Measurements from ENCODE around the gene RASSF7.

Gene RASSF7

DNA sequence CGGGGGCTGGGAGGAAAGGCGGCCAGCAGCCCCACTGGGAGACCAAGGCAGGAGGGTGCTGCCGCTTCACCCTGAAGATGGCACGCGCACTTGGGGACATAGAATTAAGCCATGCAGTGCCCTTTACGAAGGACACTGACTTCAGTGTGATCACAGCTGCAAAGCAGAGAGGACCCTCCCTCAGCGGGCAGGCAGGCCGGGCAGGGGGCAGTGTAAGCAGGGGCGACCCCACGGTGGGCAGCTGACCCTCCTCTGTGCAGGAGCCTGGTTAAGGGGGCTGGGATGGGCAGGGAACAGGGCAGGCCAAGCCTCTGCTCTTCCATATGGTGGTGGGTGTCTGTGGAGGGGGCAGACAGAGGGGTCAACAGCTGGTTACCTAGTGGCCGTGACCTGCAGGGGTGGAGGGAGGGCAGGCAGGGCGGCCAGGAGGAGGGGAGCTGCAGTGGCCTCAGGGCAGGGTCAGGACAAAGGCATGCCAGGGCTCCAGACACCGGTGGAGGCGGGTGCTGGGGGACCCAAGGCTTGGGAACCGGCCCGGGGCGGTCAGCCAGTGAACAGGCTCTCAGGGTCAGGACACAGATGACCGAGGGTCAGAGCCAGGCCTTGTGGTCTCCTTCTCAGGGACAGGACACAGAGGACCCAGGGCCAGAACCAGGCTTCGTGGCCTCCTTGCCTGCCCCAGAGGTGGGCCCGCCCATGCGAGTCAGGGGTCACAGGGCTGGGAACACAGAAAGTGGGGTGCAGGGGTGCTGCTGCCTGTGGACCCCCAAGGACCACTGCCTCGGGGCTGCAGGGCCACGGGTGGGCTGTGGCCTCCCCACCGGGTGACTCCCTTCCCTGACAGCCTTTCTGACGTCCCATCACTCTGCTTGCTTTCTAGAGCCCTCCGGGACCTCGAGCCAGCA, 7.4 kb upstream of the RASSF7 start:
- DNase-seq = no peak

DNA sequence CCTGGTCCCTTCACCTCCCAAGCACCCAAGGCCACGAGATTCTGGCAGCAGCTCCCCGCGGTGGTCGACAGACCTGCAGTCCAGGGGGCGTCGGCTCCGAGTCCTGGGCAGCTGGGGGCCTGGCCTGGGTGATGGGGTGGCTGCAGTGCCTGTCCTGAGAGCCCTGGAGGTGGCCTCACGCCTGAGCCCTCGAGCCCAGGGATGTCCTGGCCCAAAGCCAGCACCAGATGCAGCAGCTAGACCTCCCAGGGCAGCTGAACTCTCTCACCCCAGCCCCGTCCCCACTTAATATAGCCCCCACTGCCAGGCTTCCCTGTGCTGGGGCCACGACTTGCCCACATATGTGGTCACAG, 6.8 kb upstream of the RASSF7 start:
- no peak for DNase-seq

DNA sequence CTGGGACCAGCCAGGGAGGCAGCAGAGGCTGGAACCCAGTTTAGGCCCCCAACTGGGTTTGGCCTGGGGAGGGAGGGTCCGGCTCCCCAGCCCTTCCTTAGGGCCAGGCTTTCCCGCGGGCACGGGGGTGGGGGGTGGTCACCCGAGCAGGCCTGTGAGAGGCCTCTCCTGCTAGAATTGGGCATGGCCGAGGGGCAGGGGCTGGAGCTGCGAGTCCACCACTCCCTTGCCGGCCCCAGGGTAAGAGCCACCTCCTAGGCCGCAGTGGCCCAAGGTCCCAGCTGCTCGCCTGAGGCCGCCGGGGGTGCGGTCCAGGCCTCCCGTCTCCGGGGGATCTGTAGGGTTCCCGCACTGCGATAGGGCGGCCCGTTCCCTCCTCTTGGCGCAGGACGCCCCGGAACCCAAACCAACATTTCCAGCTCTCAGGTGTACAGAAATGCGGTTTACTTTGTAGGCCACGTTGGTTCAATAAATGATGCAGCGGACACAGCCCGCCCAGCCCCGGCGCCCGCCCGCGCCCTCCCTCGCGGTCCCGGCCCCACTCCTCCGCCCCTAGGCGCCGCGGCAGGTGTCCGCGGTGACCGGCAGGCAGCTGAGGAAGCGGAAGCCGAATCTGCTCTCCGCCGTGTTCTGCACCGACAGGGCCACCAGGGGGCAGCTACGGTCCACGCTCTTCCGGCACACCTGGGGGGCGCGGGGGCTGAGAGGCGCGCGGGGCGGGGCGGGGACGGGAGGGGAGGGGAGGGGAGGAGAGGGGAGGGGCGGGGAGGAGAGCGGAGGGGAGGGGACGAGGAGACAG, 6.1 kb upstream of the RASSF7 start:
- DNase-seq = peak; percentile 23

DNA sequence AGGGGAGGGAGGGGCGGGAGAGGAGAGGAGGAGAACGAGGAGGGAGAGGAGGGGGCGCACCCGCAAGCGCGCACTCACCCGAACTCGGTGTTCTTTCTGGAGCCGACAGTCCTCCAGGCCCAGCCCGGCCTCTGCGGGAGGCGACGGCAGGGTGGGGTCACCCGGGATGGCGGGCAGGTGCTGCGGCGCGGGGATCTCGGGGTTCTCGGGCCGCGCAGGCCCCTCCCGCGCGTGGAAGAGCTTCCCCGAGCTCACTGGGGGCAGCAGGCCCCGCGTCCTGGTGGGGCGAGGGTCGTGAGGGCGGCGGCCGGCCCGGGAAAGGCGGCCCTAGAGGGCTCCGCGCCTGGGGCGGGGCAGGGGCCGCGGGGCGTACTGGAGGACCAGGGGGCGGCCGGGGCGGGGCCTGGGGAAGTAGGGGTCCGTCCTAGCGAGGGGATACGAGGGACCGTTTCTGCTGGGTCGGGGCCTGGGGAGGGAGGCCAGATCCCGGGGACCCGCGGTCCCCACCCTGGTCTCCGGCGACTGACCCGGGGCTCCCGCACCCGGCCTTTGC, 5.5 kb upstream of the RASSF7 start:
- DNase-seq = no peak

- DNase-seq = no peak
Observed at GRCh38 chr11:555780-556661, 4.7 kb upstream of the RASSF7 start.

GRCh38 chr11:556662-557256, 4.0 kb upstream of the RASSF7 start:
- no peak for DNase-seq

DNA sequence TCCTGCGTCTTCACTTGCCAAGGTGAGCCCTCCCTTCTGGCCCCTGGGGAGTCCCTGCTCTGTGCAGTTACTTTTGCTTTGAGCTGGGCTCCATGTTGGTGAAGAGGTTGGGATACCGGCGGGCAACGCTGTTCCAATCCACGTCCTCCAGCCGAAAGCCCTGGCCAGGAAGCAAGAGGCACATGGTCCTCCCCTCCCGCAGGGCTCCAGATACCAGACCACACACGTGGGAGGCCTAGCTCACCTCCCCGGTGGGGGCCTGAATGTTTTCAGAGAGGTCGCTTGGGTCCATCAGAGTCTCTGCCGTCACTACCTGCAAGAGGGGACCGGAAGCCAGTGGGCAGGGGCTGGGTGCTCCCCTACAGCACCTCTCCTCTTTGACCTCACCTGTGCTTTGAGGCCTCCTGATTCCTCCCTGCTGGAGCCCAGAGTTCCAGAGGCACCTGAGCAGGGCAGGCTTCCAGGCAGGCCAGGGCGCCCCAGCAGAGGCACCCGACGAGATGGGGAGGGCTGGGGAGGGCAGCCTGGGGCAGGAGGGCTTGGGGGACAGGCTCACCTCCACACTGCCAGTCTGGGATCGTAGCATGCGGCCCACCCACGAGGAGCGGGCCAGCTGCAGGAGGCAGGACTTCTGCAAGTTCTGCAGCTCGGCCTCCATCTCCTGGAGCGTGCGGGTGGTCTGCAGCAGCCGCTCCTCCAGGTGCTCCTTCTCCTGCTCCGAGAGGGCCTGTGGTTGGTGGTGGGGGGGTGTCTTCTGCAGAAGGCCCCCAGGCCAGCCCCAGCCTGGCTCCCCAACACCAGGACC, 3.2 kb upstream of the RASSF7 start:
- no peak for DNase-seq

DNA sequence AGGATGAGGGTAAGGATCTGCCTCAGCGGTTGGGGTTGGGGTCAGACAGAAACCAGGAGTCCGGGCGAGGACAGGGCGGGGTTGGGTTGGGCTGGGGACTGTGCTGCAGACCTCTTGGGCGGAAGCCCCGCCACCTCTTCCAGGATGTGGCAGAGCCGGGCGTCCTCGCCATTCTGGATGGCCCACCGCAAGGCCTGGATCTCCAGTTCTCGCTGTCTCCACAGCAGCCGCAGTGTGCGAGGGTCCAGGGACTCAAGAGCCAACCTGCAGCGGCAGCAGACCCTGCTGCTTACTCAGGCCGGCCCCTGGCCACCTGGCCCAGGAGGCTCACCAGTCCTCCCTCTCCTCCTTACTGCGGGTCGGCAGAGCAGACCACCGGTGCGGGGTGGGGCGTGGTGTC, 2.3 kb upstream of the RASSF7 start:
- DNase-seq = no peak

GRCh38 chr11:559020-559620, 1.6 kb upstream of the RASSF7 start:
- no peak for DNase-seq

- no peak for DNase-seq
Observed at GRCh38 chr11:559712-560304, 962 bp upstream of the RASSF7 start.

GRCh38 chr11:561148-562003, 606 bp downstream of the RASSF7 start:
- DNase-seq = no peak

DNA sequence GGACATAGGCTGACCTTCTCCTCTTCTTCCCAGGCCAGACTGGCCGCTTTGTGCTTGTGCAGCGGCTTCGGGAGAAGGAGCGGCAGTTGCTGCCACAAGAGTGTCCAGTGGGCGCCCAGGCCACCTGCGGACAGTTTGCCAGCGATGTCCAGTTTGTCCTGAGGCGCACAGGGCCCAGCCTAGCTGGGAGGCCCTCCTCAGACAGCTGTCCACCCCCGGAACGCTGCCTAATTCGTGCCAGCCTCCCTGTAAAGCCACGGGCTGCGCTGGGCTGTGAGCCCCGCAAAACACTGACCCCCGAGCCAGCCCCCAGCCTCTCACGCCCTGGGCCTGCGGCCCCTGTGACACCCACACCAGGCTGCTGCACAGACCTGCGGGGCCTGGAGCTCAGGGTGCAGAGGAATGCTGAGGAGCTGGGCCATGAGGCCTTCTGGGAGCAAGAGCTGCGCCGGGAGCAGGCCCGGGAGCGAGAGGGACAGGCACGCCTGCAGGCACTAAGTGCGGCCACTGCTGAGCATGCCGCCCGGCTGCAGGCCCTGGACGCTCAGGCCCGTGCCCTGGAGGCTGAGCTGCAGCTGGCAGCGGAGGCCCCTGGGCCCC, 1.4 kb downstream of the RASSF7 start:
- no peak for DNase-seq

DNA sequence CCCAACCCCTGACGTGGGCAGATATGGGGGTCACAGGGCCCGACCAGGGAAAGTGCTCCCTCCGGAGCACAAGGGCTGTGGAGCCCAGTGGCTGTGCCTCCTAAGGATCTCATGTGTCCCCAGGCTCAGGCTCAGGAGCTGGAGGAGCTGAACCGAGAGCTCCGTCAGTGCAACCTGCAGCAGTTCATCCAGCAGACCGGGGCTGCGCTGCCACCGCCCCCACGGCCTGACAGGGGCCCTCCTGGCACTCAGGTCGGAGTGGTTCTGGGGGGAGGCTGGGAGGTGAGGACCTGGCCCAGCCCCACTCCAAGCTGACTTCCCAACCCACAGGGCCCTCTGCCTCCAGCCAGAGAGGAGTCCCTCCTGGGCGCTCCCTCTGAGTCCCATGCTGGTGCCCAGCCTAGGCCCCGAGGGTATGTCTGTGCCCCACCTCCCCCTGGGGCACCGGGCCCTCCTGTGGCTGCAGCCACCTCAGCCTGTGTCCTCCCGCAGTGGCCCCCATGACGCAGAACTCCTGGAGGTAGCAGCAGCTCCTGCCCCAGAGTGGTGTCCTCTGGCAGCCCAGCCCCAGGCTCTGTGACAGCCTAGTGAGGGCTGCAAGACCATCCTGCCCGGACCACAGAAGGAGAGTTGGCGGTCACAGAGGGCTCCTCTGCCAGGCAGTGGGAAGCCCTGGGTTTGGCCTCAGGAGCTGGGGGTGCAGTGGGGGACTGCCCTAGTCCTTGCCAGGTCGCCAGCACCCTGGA, 2.5 kb downstream of the RASSF7 start:
- no peak for DNase-seq

DNA sequence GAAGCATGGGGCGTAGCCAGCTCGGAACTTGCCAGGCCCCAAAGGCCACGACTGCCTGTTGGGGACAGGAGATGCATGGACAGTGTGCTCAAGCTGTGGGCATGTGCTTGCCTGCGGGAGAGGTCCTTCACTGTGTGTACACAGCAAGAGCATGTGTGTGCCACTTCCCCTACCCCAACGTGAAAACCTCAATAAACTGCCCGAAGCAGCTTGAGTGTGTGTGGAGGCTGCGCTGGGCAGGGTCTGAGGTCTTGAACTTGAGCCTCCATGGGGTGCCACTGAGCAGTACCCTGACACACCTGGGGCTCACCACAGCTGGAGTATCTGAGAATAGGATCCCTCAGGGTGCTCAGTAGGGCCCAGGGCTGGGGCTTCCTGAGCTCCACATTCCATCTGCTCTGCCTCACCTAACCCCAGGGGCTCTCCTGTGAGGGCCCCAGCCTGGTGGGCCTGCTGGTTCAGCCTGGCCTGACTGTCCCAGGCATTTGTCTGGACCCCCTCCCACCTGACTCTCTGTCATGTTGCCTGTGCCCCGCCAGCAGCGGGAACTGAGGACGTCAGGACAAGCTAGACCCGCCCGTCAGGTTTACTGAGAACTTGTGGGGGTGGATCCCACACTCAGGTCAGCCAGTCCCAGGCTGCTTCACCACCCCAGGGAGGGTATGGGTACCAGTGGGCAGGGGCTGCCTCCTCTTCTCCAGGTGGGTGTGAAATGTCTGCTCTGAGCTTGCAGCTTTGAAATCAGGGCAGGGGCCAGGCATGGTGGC, 3.2 kb downstream of the RASSF7 start:
- no peak for DNase-seq

DNA sequence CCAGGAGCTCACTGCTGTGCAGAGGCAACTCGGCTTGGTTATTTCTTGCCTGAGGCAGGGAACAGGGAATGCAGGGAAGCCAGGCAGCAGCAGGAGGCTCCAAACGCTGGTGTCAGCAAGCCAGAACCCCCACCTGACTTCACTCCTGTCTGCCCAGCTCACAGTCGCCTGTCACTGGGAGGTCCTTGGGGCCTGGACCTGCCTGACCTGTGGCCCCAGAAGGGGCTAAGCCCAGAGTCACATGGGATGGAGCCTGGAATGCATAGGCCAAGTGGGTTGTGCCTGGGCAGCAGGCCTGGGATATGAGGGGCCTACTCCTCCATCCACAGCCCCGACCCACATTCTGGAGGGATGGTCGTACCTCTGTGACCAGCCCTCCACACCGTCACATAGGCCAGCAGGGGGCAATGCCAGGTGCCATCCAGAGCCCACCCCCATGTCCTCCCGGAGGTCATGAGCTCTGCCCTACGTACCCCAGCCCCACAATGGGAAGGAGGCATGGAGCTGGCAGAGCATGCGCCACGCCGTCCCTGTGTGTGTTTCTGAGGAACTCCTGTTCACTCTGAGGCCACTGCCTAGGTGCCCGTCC, 5.2 kb downstream of the RASSF7 start:
- DNase-seq = no peak

DNA sequence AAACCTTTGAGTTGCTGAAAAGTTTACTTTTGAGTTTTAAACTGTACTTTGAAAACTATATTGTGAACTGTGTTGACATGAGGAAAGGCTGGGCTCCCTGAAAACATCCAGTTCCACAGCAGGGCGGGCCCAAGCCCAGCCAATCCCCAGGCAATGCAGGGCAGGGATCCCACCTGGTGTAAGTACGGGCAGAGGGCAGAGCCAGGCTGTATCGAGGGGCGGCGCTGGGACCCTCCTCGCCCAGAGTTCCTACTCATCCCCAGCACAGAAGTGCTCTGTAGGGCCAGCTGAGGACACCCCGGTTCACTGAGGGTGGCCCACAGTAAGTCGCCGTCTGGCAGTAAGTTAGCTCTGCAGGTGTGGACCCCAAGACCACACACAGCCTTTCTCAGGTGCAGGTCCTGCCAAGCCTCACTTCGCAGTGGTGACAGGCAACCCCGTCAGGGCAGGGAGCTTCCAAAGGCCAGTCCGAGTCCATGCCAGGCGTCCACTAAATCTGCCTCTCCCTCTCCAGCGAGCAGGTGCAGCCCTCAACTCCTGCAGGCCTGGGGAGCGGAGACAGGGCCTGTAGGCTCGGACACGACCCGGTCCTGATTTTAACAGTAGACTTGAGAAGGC, 6.3 kb downstream of the RASSF7 start:
- DNase-seq = no peak
